GM19351 (cell line): ENCODE results near the gene IER5.
"Not testable (repeated sequence)": the region's sequence is repeated elsewhere in the genome, so short reads cannot be mapped to it uniquely, and the experiment has no call there.

Experiments used
- ATAC-seq: cut with Tn5 transposase; IDR thresholded peaks from one replicate; pipeline ENCODE4 v1.9.1; 2021; ENCODE audit warnings: mild to moderate bottlenecking, moderate library complexity; ENCODE audit not compliant: unreplicated experiment

IER5 gene

GRCh38 chr1:181114574-181115367 lies 26.3 kb downstream of the IER5 start:
- no peak for ATAC-seq

- ATAC-seq: no peak
Measured at GRCh38 chr1:181115368-181115684, 26.8 kb downstream of the IER5 start.

GRCh38 chr1:181115971-181116370 lies 27.5 kb downstream of the IER5 start:
- ATAC-seq: not testable (repeated sequence)

GRCh38 chr1:181116819-181117390 lies 28.4 kb downstream of the IER5 start:
- ATAC-seq: no peak

- no peak for ATAC-seq
Measured at GRCh38 chr1:181117648-181118449, 29.3 kb downstream of the IER5 start.

GRCh38 chr1:181119093-181119989 lies 30.8 kb downstream of the IER5 start:
- ATAC-seq: no peak

GRCh38 chr1:181120924-181121323 lies 32.4 kb downstream of the IER5 start:
- ATAC-seq: no peak

GRCh38 chr1:181121498-181121897 lies 33.0 kb downstream of the IER5 start:
- no peak for ATAC-seq

GRCh38 chr1:181122222-181122621 lies 33.7 kb downstream of the IER5 start:
- no peak for ATAC-seq

GRCh38 chr1:181123173-181123572 lies 34.7 kb downstream of the IER5 start:
- no peak for ATAC-seq

- ATAC-seq: no peak
Measured at GRCh38 chr1:181124291-181124751, 35.8 kb downstream of the IER5 start.

GRCh38 chr1:181126289-181126688 lies 37.8 kb downstream of the IER5 start:
- no peak for ATAC-seq

- no peak for ATAC-seq
Measured at GRCh38 chr1:181126871-181127587, 38.5 kb downstream of the IER5 start.

- no peak for ATAC-seq
Measured at GRCh38 chr1:181127898-181128453, 39.5 kb downstream of the IER5 start.

- ATAC-seq: peak; percentile 51
Measured at GRCh38 chr1:181128592-181129497, 40.3 kb downstream of the IER5 start.

GRCh38 chr1:181129771-181130606 lies 41.5 kb downstream of the IER5 start:
- ATAC-seq: no peak

GRCh38 chr1:181131255-181131941 lies 42.9 kb downstream of the IER5 start:
- peak; percentile 26 for ATAC-seq
